NCI-H345 treated with DMSO at 0.1 percent for 48 hours (cell line): ENCODE results near the gene FAM120A.

ENCODE experiments used
- DNase-seq: peaks from one replicate; lab custom pipeline; 2025; ENCODE audit not compliant: unreplicated experiment; lab: John Stamatoyannopoulos, UW

FAM120A gene

GRCh38 chr9:93576258-93577077 is 125.0 kb downstream of the FAM120A start, which contains the start of gene PHF2:
Gene PHF2 (plus strand): TSS chr9:93576584. CDS start chr9:93576774, 190 bp downstream.
- no peak for DNase-seq

GRCh38 chr9:93577078-93577974 is 125.8 kb downstream of the FAM120A start:
- no peak for DNase-seq

- no peak for DNase-seq
Observed at GRCh38 chr9:93577975-93578682, 126.6 kb downstream of the FAM120A start.

GRCh38 chr9:93578844-93579243 is 127.4 kb downstream of the FAM120A start:
- DNase-seq, result no peak

- DNase-seq, result no peak
Observed at GRCh38 chr9:93579711-93580516, 128.4 kb downstream of the FAM120A start.

GRCh38 chr9:93580654-93581380 is 129.3 kb downstream of the FAM120A start:
- DNase-seq, result no peak

- peak; percentile 52 for DNase-seq
Observed at GRCh38 chr9:93582115-93582514, 130.6 kb downstream of the FAM120A start.

- no peak for DNase-seq
Observed at GRCh38 chr9:93582550-93582949, 131.1 kb downstream of the FAM120A start.

- DNase-seq, result no peak
Observed at GRCh38 chr9:93585259-93585658, 133.8 kb downstream of the FAM120A start.

- DNase-seq, result no peak
Observed at GRCh38 chr9:93585695-93586094, 134.2 kb downstream of the FAM120A start.

GRCh38 chr9:93586290-93587057 is 135.0 kb downstream of the FAM120A start:
- no peak for DNase-seq

- no peak for DNase-seq
Observed at GRCh38 chr9:93587284-93587650, 135.8 kb downstream of the FAM120A start.

GRCh38 chr9:93587651-93588347 is 136.3 kb downstream of the FAM120A start:
- DNase-seq, result no peak

- DNase-seq, result no peak
Observed at GRCh38 chr9:93588641-93589609, 137.4 kb downstream of the FAM120A start.

- no peak for DNase-seq
Observed at GRCh38 chr9:93589688-93590087, 138.2 kb downstream of the FAM120A start.

- no peak for DNase-seq
Observed at GRCh38 chr9:93590609-93591234, 139.2 kb downstream of the FAM120A start.
